GM18520 (cell line): ENCODE results near the gene EIF2B4.
"Not testable (repeated sequence)": the region's sequence is repeated elsewhere in the genome, so short reads cannot be mapped to it uniquely, and the experiment has no call there.

ENCODE experiments used
- ATAC-seq: cut with Tn5 transposase; IDR thresholded peaks from one replicate; pipeline ENCODE4 v1.9.1; 2021; ENCODE audit not compliant: unreplicated experiment

The EIF2B4 gene

DNA sequence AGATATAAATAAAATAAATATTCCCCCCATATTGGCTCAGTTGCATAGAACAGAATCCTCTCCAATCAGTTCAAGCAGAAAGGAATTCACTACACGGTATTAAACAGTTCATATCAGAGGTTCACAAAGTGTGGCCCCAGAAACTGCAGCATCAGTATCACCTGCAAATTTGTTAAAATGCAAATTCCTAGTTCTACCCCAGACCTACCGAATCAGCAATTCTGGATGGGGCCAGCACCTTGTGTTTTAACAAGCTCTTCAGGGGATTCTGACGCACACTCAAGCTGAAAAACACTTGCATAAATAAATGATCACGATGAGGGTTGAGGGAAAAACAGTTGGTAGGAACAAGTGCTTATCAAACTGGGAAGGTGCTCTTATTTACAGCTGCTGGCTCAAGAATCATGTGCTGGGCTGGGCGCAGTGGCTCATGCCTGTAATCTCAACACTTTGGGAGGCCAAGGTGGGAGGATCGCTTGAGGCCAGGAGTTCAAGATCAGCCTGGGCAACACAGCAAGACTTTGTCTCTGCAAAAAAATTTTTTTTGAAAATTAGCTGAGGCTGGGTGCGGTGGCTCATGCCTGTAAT lies 19.9 kb downstream of the EIF2B4 start:
- ATAC-seq: no peak

DNA sequence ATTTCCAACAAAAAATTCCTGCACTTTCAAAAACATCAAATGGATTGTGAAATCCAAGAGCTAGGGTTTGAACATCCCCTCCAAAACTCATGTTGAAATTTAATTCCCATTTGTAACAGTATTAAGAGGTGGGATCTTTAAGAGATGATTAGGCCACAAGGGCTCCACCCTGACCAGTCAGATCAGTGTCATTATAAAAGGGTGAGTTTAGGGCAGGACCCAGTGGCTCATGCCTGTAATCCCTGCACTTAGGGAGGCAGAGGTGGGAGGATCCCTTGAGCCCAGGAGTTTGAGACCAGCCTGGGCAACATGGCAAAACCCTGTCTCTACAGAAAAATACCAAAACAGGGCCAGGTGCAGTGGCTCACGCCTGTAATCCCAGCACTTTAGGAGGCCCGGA lies 22.5 kb downstream of the EIF2B4 start:
- no peak for ATAC-seq

DNA sequence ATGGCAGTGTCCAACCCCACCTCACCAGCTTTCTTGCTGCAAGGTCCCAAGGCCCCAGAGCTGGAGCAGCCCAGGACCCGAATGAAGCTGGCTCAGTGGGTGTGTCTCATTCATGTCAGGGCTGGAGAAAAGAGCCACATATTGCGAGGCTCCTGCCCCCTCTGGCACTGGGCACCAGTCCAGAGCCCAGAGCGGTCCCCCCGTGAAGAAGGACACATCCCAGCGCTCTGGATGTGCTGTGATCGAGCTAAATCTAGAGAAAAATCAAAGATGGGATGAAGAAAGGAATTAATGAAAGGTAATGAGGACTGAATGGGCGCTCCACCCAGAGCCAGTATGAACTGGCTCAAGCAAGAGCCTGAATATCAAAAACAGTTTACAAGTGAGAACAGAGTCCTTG lies 34.0 kb downstream of the EIF2B4 start:
- ATAC-seq: no peak

DNA sequence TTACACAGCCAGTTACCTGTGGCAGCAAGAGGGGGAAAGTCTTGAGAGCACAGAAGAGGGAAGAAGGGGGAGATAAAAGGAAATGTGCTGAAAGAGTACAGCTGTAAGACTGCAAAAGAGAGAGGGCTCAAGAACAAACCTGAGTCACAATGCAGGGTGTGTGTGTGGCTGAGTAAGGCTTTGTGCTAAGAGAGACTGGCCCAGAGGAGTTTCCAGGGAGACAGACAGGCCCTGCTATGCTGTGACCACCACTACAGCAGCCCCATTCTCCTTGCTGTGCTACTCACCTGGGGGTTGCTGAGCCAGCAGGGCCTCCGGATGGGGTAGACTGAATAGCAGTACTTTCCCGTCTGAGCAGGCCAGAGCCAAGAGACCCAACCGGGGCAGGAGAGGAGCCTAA lies 34.8 kb downstream of the EIF2B4 start:
- ATAC-seq: no peak

DNA sequence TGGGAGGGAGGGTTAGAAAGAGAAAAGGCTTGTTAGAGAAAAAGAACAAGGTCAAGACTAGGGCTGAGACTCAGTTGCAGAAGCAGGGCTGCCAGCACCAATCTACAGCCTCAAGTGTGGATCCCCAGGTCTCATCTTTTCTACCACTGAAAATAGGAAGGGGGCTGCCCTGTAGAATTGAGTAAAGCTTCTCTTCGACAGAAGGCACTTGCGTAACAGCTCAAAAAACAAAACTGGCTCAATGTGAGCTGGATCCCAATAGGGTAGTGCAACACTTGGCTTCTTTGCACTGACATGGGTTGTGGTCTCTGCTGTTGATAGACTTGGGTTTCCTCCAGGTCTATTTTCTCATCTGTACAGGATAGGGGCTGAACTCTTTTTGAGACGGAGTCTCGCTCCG lies 45.4 kb downstream of the EIF2B4 start:
- no peak for ATAC-seq

DNA sequence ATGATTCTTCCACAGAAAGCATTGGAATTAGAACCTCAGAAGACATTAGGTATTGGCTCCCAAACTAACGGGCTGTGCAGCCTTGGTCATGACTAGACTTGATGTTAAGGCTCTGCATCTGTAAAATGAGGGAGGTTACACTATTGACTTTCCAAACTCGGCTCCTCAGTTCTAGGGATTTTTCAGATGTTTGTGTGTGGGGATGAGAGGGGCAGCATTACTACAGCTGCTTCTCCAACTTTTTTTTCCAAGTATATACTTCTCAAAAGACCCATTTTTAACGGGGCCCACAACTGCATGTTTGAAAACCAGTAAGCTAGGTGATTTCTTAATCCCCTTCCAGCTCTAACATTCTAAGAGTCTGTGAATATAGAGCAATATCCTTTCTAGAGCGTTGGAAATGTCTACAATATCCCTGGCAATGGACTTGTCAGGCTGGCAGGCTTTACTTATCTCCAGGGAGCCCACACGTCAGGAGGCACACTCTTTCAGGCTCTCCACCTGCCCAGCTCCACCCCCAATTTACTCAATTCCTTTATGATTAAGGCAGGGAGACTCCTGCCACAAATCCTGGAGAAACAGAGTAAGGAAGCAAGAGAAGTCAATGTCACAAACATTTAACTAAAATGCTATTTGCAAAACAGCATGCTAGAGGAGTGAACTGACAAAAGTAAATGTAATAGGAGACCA lies 46.4 kb downstream of the EIF2B4 start:
- ATAC-seq: no peak

DNA sequence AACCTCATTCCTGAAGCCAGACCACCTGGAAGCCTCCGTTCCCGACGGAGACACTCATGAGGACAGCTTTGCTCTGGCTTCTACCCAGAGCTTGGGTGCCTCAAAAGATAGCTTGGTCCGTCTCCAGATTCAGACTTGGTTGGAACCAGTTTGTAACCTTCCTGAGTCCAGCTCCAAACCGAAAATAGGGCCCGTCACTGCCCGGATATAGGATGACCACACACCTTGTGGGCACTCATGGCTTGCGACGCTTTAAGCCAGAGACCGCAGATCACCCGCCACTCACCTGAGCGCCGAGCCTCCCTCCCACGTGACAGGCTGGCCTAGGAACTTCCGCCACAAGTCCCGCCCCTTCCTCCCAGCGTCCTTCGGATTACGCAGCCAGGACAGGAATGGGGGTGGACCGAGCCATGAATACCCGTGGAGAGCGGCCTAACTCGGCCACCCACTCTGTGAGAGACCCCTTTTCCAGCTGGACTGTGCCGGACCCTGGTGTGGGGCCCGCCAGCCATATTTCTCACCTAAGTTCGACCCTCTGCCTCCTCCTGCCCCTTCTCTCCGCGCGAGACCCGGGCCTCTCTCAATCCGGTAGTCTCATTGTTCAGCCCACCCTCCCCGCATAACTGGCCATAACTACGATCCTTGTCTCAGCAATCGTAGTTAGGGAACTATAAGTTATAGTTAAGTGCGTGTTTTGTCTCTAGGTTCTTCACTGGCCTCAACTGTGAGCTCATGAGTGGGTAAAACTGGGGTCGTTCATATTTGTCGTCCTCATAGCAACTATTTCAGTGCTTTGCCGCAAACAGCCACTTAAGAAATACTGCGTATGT lies 47.2 kb downstream of the EIF2B4 start, which contains the start of gene MPV17:
MPV17 (minus strand) TSS at position 332 of the 830 bp plus-strand sequence. CDS start 580 bp downstream, outside the sequence.
- ATAC-seq: peak; percentile 66

DNA sequence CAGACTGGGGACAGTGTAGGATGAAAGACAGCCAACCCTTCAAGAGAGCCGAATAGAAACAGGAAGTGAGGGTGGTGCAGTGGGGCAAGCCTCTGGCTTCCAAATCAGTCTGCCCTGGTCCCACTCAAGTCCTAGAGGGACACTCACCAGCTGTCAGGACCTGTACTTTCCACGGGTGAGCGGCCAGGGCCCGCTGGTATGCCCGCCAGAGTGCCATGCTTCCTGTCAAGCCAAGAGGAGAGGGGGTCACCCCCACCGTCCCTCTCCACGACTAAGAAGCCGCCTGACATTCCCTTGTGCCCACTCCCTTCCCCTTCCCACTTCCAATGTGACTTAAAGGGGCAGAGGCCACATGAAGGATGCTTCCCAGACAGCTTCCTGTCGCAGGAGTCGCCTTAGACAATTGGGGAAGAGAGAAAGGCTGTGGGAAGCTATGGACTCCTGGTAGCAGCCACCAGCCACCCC lies 47.8 kb downstream of the EIF2B4 start:
- no peak for ATAC-seq

DNA sequence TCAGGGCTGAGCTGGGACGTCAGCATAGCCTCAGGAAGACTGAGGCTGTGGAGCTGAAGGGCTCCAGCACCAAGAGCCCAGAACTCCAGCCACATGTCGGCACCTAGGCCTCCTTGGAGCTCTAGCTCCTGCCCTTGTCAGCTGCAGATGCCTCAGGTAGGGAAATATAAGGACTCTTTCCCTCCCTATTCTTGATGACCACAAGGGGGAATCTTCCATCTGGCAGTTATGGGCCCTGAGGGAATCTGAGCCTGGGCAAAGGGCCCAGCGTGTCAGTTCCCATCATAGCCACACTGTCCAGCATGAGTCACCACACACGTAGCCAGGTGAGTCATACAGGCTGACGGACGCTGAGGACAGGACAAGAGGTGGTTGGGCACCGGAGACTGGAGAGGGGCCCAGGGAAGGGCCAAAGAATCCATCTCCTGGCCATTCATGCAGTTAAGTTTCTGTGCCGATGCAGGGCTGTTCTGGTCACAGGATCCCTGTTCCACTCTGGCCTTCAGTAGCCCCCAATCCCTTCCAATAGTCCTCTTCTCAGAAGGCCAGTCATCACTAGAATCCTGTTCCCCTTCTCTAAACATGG lies 49.1 kb downstream of the EIF2B4 start:
- no peak for ATAC-seq

DNA sequence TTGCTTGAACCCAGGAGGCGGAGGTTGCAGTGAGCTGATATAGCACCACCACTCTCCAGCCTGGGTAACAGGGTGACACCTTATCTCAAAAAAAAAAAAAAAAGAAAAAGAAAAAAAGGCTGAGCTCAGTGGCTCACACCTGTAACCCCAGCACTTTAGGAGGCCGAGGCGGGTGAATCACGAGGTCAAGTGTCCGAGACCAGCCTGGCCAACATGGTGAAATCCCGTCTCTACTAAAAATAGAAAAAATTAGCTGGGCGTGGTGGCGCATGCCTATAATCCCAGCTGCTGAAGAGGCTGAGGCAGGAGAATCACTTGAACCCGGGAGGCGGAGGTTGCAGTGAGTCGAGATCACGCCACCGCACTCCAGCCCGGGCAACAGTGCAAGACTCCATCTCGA lies 50.3 kb downstream of the EIF2B4 start:
- not testable (repeated sequence) for ATAC-seq

DNA sequence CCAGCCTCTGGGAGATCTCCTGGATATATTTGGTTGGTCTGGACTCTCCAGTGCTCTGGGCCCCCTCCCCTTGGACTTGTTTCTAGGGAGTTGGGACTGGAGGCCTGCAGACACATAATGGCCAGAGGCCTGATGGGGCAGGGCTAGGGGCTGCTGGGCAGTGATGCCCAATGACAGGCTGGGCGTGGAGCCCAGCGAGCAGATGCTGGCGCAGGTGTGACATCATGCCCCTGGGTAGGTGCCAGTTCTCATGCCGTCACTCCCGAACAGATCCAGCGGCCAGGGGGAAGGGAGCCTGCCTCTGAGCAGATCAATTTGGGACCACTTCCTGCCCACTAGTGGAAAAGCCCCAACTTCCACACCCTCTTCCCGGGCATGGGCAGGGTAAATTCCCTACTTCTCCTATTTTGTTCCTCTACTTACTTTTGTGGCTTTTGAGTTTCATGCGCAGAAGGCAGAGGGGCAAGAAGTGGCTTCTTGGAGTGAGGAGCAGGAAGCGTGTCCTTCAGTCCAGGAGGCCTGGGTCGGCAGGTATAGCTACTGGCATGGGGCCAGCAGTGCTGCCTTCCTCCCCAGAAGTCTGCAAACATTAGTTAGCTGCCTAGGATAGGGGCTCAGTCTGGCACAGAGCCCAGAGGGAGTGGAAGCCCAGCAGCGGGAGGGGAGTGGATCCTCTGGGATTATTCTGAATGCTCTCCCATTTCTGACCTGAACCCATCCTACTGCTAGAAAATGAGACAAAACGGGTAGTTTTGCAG lies 53.3 kb downstream of the EIF2B4 start:
- ATAC-seq: no peak

DNA sequence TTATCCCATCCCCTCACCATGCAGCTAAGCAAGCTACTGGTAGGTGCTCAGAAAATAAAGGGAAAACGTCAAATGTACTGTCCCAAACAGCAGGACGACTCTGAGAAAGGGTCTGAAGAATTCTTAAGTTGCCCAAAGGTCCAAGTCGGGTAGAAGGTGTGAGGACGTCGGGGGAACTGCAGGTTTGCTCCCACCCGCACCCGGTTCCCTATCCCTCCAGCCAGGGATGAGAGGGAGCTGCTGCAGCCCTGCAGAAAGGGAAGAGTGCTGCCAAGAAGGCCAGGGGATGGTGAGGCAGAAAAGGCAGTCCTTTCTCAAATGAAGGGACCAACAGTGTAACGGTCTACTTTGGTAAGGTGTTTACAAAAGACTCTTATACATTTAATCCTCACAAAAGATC lies 55.0 kb downstream of the EIF2B4 start:
- ATAC-seq: no peak

DNA sequence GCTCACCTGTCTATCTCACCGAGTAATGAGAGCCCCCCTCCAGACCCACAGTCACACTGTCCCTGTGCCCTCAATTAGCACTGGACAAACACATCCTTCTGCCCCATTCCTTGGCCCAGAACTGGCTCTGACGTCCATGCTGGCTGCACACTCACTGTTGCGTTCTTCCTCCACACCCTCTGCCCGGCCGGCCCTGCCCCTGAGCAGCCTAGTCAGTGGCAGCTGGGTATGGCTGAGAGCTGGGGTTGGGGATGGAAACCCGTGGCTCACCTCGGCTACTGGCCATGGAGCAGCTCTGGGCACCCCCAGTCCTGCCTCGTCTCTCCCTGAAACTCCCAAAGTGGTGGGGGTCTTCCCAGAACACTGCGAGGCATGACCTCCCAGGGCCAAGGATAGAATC lies 55.4 kb downstream of the EIF2B4 start:
- no peak for ATAC-seq
